Measurements from ENCODE around the gene MNAT1. TPM values are rescaled to one million over a fixed set of nuclear protein-coding genes. Genes with fewer than 3 reads are reported as not detected.
A peak's percentile ranks its signal among the peaks of the same experiment; 100 is the strongest.

The MNAT1 gene
- total and polyA plus RNA-seq, 2 experiments from 2014 or later, result 22.2 to 55.2 TPM

- H3K27me3 ChIP-seq, result no peaks in the 10 kb centered on the region
Measured at GRCh38 chr14:60980811-60981632, 246.5 kb downstream of the MNAT1 start, which contains the start of the genes SLC38A6 and TRMT5. Gene SLC38A6, plus strand, starts transcription at chr14:60981245. Its CDS starts 33 bp downstream, at chr14:60981278. Gene TRMT5, minus strand, starts transcription at chr14:60981079. Its CDS starts 106 bp downstream, at chr14:60980973.

GRCh38 chr14:60981633-60982455 lies 247.3 kb downstream of the MNAT1 start:
- Histone ChIP-seq H3K4me1 (ENCODE audit: low read depth) (no peaks in the 10 kb centered on the region), H3K27ac (peak overlapping the region; percentile 59), H3K36me3 (no peaks in the 10 kb centered on the region), H3K4me3 (peak overlapping the region; percentile 67), H3K9me3 (ENCODE audit: low read depth) (no peaks in the 10 kb centered on the region), H3K27me3 (no peaks in the 10 kb centered on the region)
- DNase-seq (ENCODE audit: low read depth in 1 of 2, low spot score in 1 of 2), result peak; percentile 22 to 92
- no peak for TF ChIP-seq CTCF (IDR thresholded peaks at IDR 0.05; ENCODE audit: low read depth, low read length)

More at GRCh38 chr14:60980811-60981632, 246.5 kb downstream of the MNAT1 start, which contains the start of the genes SLC38A6 and TRMT5:
- peak within 1 kb of the TSS; percentile 67 for H3K4me3 ChIP-seq
- H3K9me3 ChIP-seq (ENCODE audit: low read depth), result no peaks in the 10 kb centered on the region
- H3K4me1 ChIP-seq (ENCODE audit: low read depth), result no peaks in the 10 kb centered on the region
- H3K27ac ChIP-seq, result peak within 1 kb of the TSS; percentile 59
- peak; percentile 96 to 98 for DNase-seq (ENCODE audit: low read depth in 1 of 2, low spot score in 1 of 2)
- TF ChIP-seq CTCF (IDR thresholded peaks at IDR 0.05; ENCODE audit: low read depth, low read length), result no peak
- H3K36me3 ChIP-seq, result no peaks in the 10 kb centered on the region

- H3K36me3 ChIP-seq, result no peaks in the 10 kb centered on the region
- no peaks in the 10 kb centered on the region for H3K27me3 ChIP-seq
- no peak overlapping the region for H3K27ac ChIP-seq
- no peak for DNase-seq (ENCODE audit: low read depth in 1 of 2, low spot score in 1 of 2)
- H3K4me1 ChIP-seq (ENCODE audit: low read depth), result no peaks in the 10 kb centered on the region
- no peak overlapping the region for H3K4me3 ChIP-seq
- no peak for TF ChIP-seq CTCF (IDR thresholded peaks at IDR 0.05; ENCODE audit: low read depth, low read length)
- H3K9me3 ChIP-seq (ENCODE audit: low read depth), result no peaks in the 10 kb centered on the region
Measured at GRCh38 chr14:60984196-60984595, 249.6 kb downstream of the MNAT1 start.

GRCh38 chr14:60986500-60986899 lies 251.9 kb downstream of the MNAT1 start:
- no peaks in the 10 kb centered on the region for H3K36me3 ChIP-seq
- H3K4me1 ChIP-seq (ENCODE audit: low read depth), result no peaks in the 10 kb centered on the region
- no peaks in the 10 kb centered on the region for H3K27me3 ChIP-seq
- no peaks in the 10 kb centered on the region for H3K9me3 ChIP-seq (ENCODE audit: low read depth)
- no peak overlapping the region for H3K27ac ChIP-seq
- no peak for TF ChIP-seq CTCF (IDR thresholded peaks at IDR 0.05; ENCODE audit: low read depth, low read length)
- no peak overlapping the region for H3K4me3 ChIP-seq
- DNase-seq (ENCODE audit: low read depth in 1 of 2, low spot score in 1 of 2), result no peak

- peak in 1 of 2 donors; percentile 36 for DNase-seq (ENCODE audit: low read depth in 1 of 2, low spot score in 1 of 2)
- no peak overlapping the region for H3K4me3 ChIP-seq
- H3K36me3 ChIP-seq, result peaks cover 2% of the 10 kb centered on the region
- no peaks in the 10 kb centered on the region for H3K9me3 ChIP-seq (ENCODE audit: low read depth)
- no peaks in the 10 kb centered on the region for H3K4me1 ChIP-seq (ENCODE audit: low read depth)
- no peak for TF ChIP-seq CTCF (IDR thresholded peaks at IDR 0.05; ENCODE audit: low read depth, low read length)
- H3K27me3 ChIP-seq, result no peaks in the 10 kb centered on the region
- H3K27ac ChIP-seq, result no peak overlapping the region
Measured at GRCh38 chr14:60989599-60989998, 255.0 kb downstream of the MNAT1 start.
